IPS-18c (cell line): ENCODE measurements around the gene PTPRG.

ENCODE experiments used
- H3K4me3 ChIP-seq: 2 replicates; pipeline ENCODE4 v1.7.0; 2013; ENCODE audit warnings: low read depth, mild to moderate bottlenecking, low read length, moderate library complexity; ENCODE audit not compliant: insufficient read depth
- H3K9me3 ChIP-seq: one replicate; pipeline ENCODE4 v1.6.1; 2013; ENCODE audit warnings: mild to moderate bottlenecking, low read length, moderate library complexity; ENCODE audit not compliant: control insufficient read depth, insufficient read depth

PTPRG gene

GRCh38 chr3:61822588-61822987 lies 261.2 kb downstream of the PTPRG start:
- no peak overlapping the region for H3K4me3 ChIP-seq
- H3K9me3 ChIP-seq: no peaks in the 10 kb centered on the region

GRCh38 chr3:61824553-61825135 lies 263.3 kb downstream of the PTPRG start:
- H3K4me3 ChIP-seq: no peak overlapping the region
- H3K9me3 ChIP-seq: no peaks in the 10 kb centered on the region

DNA sequence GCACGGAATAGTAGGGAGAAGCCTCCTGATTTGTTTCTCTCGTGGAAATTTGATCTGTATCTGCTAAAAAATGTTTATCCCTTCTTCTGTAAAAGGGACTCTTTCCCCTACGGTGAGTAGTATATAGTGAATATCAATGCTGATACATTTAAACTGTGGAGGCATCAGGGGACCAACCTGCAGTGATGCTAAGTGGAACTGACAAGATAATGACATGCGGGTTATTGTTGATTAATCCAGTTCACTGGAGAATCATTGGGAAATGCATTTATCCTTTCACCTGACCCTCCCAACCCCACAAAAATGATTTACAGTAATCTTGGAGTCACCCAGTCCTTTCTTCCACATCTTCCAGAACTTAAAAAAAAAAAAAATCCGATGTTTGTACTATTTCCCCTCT lies 264.8 kb downstream of the PTPRG start:
- Histone ChIP-seq H3K9me3 (no peaks in the 10 kb centered on the region), H3K4me3 (no peak overlapping the region)

DNA sequence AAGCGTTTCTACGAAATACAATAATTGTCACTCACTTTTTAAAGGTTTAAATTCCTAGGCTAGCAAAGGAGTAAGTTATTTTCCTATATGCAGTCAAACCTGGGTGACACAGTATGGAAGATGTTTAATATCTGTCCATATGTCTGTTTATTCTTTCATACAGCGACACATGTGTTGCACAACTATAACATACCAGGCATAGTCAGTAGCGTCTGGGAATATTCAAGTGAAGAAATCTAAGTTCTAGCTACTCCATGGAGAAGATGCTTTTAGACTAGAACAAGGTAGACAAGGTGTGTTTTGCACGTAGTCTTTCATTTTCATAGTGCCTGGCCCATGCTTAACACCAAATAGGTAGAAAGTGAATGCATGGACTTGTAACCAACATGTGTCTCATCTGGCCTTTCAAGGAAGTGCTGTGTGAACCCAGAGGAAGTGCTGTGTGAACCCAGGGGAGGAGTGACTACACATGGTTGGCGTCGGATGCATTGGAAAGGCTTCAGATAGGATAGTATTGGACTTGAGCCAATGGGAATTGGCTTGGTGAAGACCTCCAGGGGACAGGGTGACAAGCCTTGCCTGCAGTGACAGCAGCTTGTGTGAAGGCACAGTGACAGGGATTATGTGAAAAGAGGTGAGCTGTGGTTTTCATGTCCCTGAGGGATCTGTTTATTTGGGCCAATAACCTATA lies 267.0 kb downstream of the PTPRG start:
- H3K9me3 ChIP-seq: no peaks in the 10 kb centered on the region
- no peak overlapping the region for H3K4me3 ChIP-seq

- Histone ChIP-seq H3K9me3 (no peaks in the 10 kb centered on the region), H3K4me3 (no peak overlapping the region)
Observed at GRCh38 chr3:61828880-61829721, 267.7 kb downstream of the PTPRG start.

- no peak overlapping the region for H3K4me3 ChIP-seq
- H3K9me3 ChIP-seq: no peaks in the 10 kb centered on the region
Observed at GRCh38 chr3:61829722-61830350, 268.5 kb downstream of the PTPRG start.

DNA sequence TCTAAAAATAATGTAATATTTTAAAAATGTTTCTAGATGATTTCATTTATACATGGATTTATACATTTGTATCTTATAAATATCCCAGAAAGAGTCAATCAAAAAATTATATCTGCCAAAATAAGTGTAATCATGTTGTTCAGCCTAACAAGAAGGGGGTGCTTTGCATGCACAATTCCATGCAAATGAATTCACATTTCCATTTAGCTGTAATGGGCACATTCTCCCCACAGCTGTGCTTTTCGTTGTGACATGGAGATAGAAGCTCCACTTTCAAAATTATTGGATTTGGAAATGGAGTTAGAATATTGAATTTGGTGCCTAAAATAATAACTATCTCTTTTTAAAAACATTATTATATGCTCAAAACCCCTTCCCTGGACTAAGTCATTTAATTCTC lies 270.6 kb downstream of the PTPRG start:
- no peak overlapping the region for H3K4me3 ChIP-seq
- H3K9me3 ChIP-seq: no peaks in the 10 kb centered on the region

DNA sequence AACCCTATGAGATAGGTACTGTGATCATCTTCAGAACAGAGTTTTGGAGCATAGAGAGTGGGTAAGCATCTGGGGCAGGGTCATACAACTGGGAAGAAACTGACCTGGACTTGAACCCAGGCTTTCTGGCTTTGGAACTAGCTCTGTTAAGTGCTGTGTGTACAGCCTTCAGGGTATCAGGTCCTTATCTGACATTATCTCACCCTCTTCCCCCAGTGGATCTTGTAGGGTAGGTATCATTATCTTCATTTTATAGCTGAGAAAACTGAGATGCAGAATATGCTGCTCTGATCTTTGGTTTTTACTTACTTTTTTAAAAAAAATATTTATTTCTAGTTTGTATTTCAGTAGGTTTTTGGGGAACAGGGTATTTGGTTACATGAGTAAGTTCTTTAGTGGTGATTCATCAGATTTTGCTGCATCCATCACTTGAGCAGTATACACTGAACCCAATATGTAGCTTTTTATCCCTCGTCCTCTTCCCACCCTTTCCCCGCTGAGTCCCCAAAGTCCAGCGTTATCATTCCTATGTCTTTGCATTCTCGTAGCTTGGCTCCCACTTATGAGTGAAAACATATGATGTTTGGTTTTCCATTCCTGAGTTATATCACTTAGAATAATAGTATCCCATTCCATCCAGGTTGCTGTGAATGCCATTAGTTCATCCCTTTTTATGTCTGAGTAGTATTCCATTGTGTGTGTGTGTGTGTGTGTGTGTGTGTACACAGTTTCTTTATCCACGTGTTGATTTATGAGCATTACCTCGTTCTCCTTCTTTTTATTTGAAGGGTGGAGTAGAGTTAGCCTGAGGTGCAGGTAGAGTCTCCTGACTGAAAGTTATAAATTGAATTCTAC lies 271.2 kb downstream of the PTPRG start:
- no peaks in the 10 kb centered on the region for H3K9me3 ChIP-seq
- H3K4me3 ChIP-seq: no peak overlapping the region

DNA sequence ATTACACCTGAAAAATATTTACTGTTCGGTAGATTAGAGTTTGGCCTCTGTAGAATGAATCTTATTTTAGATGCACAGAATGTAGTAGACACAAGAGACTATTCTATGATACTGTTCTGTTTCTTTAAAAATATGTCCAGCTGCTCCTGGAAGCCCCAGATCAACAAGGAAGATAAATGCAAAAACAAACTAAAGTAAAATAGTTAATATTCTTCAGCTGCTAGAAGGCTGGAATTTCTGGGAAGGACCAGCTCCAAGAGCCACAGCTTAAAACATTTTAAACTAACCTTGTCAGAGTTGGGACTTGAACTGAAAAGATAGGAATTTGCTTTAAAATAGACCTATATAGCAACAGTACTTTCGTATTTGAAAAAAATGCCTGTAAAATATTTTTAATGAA lies 277.9 kb downstream of the PTPRG start:
- Histone ChIP-seq H3K4me3 (no peak overlapping the region), H3K9me3 (no peaks in the 10 kb centered on the region)

- H3K4me3 ChIP-seq: no peak overlapping the region
- no peaks in the 10 kb centered on the region for H3K9me3 ChIP-seq
Observed at GRCh38 chr3:61841111-61841845, 279.9 kb downstream of the PTPRG start.

DNA sequence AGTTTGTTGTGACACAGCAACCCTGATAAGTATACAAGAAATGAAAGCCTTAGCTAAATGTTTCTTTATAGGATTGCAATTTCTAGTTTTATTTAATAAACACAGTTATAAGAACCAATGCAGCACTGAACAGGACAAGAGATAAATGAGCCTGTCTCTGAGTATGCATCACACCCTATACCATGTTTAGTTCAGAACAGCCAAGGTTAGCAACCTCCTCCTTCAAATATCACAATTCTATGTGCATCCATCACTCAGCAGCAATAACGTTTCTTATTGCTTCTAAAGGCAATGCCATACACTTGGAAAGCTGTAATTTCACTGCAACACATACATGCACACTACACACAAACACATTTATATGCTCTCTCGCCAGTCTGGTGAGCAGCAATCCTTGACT lies 280.6 kb downstream of the PTPRG start:
- Histone ChIP-seq H3K9me3 (no peaks in the 10 kb centered on the region), H3K4me3 (no peak overlapping the region)

DNA sequence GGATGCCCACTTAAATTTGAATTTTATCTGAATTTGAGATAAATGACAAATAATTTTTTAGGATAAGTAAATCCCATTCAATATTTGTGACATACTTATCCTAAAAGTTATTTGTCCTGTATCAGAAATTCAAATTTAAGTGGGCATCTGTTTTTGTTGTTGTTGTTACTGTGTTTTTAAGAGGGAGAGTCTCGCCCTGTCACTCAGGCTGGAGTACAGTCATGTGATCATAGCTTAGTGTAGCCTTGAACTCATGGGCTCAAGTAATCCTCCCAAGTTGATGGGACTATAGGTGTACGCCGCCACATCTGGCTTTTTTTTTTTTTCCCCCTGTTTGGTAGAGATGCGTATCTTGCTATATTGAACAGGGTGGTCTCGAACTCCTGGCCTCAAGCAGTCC lies 283.0 kb downstream of the PTPRG start:
- Histone ChIP-seq H3K4me3 (no peak overlapping the region), H3K9me3 (no peaks in the 10 kb centered on the region)

DNA sequence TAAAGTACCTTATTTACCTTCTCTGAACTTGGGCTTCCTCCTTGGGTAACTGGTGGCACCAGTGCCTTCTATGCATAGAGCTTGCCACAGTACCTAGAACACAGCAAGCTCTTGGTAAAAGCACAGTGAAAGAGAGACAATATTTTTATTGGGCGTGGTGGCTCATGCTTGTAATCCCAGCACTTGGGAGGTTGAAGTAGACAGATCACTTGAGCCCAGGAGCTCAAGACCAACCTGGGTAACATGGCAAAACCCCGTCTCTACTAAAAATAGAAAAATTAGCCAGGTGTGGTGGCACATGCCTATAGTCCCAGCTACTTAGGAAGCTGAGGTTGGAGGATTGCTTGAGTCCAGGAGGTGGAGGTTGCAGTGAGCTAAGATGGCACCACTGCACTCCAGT lies 285.1 kb downstream of the PTPRG start:
- no peaks in the 10 kb centered on the region for H3K9me3 ChIP-seq
- no peak overlapping the region for H3K4me3 ChIP-seq

GRCh38 chr3:61847784-61848462 lies 286.6 kb downstream of the PTPRG start:
- Histone ChIP-seq H3K9me3 (no peaks in the 10 kb centered on the region), H3K4me3 (no peak overlapping the region)

DNA sequence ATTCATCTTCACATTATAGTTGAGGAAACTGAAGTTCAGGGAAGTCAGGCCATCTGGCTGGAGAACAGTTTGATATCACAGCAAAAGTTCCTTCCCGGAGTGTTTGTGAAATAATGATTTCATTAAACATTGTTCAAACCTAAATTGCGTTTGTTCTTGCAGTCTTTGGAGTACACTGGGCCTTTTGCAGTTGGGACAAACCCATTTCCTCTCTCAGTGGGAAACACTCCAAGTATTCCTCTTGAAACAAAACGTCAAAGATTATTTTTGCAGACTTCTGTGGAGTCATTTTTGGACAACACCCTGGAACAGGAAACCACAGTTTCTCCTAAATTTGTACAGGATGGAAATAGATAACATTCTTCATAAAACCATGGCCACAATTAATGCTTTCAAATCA lies 287.5 kb downstream of the PTPRG start:
- Histone ChIP-seq H3K4me3 (no peak overlapping the region), H3K9me3 (no peaks in the 10 kb centered on the region)

DNA sequence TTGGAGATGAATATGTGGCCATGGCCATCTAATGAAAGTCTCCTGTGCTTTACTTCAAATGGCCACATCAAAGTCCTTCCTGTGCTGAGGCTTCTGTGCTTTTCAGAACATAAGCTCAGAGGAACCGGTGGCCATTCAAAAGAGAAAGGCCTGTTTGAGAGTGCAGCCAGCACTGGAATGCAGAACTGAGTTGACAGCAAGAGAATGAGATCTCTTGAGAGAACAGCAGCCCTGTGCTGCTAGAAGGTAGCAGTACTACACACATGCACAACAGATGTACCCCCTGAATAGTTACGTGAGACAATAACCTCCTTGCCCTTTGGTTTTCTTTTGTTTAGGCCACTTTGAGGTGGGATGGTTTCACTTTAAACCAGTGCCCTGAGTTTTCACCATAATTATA lies 292.5 kb downstream of the PTPRG start:
- no peaks in the 10 kb centered on the region for H3K9me3 ChIP-seq
- H3K4me3 ChIP-seq: no peak overlapping the region
